Measurements from ENCODE around the gene OAT.

The OAT gene

DNA sequence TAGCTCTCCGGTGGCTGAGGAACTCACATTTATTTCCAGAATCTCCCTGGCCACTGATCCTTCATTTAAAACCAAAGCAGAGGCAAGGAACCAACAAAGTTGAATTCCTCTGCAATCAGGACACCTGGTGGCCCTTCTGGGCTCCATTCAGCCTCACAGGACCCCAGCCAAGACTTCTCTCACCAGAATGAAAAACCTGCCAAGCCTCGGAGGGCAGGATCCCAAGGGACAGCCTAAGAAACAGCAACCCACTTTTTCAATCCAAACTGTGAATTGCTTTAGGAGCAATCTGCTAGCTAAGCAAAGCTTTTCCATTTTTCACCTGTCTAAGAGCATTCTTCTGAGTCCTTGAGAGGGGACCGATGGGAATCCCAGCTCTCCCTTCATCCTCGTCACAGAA is 34.6 kb downstream of the OAT start:
- H3K4me2 ChIP-seq (ENCODE audit: low read depth, low read length): no peak overlapping the region
- no peak for DNase-seq

DNA sequence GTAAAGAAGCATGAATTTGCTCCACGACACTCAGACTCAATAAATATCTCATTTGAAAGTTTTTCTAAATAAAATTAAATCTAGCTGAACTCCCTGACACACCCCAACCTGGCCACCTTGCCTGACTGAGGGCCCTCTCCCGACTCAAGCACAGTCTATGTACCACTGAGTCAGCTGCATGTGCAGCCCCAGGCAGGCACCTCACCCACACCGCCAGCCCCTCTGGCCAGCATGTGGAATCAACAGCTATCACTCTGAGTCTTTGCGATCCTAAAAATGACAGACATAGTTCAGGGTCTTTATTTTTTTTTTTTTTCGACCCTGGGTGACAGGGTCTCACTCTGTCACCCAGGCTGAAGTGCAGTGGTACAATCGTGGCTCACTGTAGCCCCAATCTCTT is 35.2 kb downstream of the OAT start:
- H3K9ac ChIP-seq (ENCODE audit: low read length): no peak overlapping the region
- no peaks in the 10 kb centered on the region for H3K9me3 ChIP-seq (replicated peaks; ENCODE audit: insufficient read depth, low read length)
- H3F3A ChIP-seq (ENCODE audit: insufficient read depth, low read length): no peaks in the 10 kb centered on the region
- no peak overlapping the region for H3K4me3 ChIP-seq (ENCODE audit: low read length)
- H3K27me3 ChIP-seq (replicated peaks; ENCODE audit: insufficient read depth, low read length): peaks cover 15% of the 10 kb centered on the region
- TF ChIP-seq EZH2phosphoT487 (IDR thresholded peaks at IDR 0.05; ENCODE audit: low read length) (no peak), EZH2 (optimal IDR thresholded peaks at IDR 0.05; ENCODE audit: low read depth, low read length) (no peak)
- TF ChIP-seq, protein P1, sequence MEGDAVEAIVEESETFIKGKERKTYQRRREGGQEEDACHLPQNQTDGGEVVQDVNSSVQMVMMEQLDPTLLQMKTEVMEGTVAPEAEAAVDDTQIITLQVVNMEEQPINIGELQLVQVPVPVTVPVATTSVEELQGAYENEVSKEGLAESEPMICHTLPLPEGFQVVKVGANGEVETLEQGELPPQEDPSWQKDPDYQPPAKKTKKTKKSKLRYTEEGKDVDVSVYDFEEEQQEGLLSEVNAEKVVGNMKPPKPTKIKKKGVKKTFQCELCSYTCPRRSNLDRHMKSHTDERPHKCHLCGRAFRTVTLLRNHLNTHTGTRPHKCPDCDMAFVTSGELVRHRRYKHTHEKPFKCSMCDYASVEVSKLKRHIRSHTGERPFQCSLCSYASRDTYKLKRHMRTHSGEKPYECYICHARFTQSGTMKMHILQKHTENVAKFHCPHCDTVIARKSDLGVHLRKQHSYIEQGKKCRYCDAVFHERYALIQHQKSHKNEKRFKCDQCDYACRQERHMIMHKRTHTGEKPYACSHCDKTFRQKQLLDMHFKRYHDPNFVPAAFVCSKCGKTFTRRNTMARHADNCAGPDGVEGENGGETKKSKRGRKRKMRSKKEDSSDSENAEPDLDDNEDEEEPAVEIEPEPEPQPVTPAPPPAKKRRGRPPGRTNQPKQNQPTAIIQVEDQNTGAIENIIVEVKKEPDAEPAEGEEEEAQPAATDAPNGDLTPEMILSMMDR (IDR thresholded peaks at IDR 0.05; ENCODE audit: low read length): no peak
- DNase-seq: no peak
- no peak overlapping the region for H3K4me2 ChIP-seq (ENCODE audit: low read depth, low read length)
- no peaks in the 10 kb centered on the region for H3K9me2 ChIP-seq (replicated peaks; ENCODE audit: insufficient read depth, low read length)
- H4K20me1 ChIP-seq (ENCODE audit: insufficient read depth, low read length): no peaks in the 10 kb centered on the region
- no peaks in the 10 kb centered on the region for H3K36me3 ChIP-seq (replicated peaks; ENCODE audit: insufficient read depth, low read length)
- H3K79me2 ChIP-seq (ENCODE audit: low read length): no peaks in the 10 kb centered on the region
- no peak overlapping the region for H3K27ac ChIP-seq (ENCODE audit: low read length)
- no peak overlapping the region for H2AFZ ChIP-seq (ENCODE audit: low read length)
- H3K4me1 ChIP-seq (ENCODE audit: low read length): no peaks in the 10 kb centered on the region

More for the DNA sequence above, 34.6 kb downstream of the OAT start:
- Histone ChIP-seq H3K9ac (ENCODE audit: low read length) (no peak overlapping the region), H3K4me3 (ENCODE audit: low read length) (no peak overlapping the region), H3K4me1 (ENCODE audit: low read length) (no peaks in the 10 kb centered on the region), H3K9me3 (replicated peaks; ENCODE audit: insufficient read depth, low read length) (no peaks in the 10 kb centered on the region), H3K9me2 (replicated peaks; ENCODE audit: insufficient read depth, low read length) (no peaks in the 10 kb centered on the region), H3K36me3 (replicated peaks; ENCODE audit: insufficient read depth, low read length) (no peaks in the 10 kb centered on the region), H3K79me2 (ENCODE audit: low read length) (no peaks in the 10 kb centered on the region), H3K27me3 (replicated peaks; ENCODE audit: insufficient read depth, low read length) (peaks cover 12% of the 10 kb centered on the region), H4K20me1 (ENCODE audit: insufficient read depth, low read length) (no peaks in the 10 kb centered on the region), H3K27ac (ENCODE audit: low read length) (no peak overlapping the region), H3F3A (ENCODE audit: insufficient read depth, low read length) (no peaks in the 10 kb centered on the region), H2AFZ (ENCODE audit: low read length) (no peak overlapping the region)
- no peak for TF ChIP-seq EZH2 (optimal IDR thresholded peaks at IDR 0.05; ENCODE audit: low read depth, low read length)

DNA sequence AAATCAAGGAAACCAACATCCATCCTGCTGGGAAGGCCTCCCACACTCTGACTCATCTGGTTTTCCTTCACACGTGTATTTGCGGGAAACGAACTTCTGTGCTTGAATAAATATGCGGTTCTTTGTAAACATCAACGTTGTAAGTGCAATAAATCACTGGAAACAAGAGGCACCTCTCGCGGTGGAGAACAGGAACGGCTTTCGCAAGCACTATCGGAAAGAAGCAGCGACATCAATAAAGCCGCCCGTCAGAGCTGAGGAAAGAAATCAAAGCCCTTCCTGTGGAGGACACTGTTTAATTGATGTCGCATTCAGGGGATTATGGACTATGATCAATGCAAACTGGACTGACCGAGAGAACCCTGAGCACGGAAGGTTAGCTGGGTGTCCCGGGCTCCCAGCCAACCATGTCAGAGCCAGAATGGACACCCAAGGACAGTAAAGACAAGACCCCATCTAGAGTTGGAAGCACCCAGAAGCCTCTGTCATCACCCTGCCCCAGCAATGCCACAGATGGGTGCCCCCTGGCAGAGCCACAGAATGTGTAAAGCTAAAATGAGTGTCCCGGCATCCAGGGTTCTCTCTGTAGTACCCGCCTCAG is 37.6 kb downstream of the OAT start:
- Histone ChIP-seq H3K79me2 (ENCODE audit: low read length) (no peaks in the 10 kb centered on the region), H3K4me2 (ENCODE audit: low read depth, low read length) (no peak overlapping the region), H3F3A (ENCODE audit: insufficient read depth, low read length) (no peaks in the 10 kb centered on the region), H2AFZ (ENCODE audit: low read length) (no peak overlapping the region), H3K4me1 (ENCODE audit: low read length) (no peaks in the 10 kb centered on the region), H3K36me3 (replicated peaks; ENCODE audit: insufficient read depth, low read length) (no peaks in the 10 kb centered on the region), H3K4me3 (ENCODE audit: low read length) (no peak overlapping the region), H3K27me3 (replicated peaks; ENCODE audit: insufficient read depth, low read length) (peaks cover 15% of the 10 kb centered on the region), H4K20me1 (ENCODE audit: insufficient read depth, low read length) (no peaks in the 10 kb centered on the region), H3K27ac (ENCODE audit: low read length) (no peak overlapping the region), H3K9me2 (replicated peaks; ENCODE audit: insufficient read depth, low read length) (no peaks in the 10 kb centered on the region), H3K9ac (ENCODE audit: low read length) (no peak overlapping the region), H3K9me3 (replicated peaks; ENCODE audit: insufficient read depth, low read length) (no peaks in the 10 kb centered on the region)
- DNase-seq: no peak
- TF ChIP-seq, protein P1 (IDR thresholded peaks at IDR 0.05; ENCODE audit: low read length): no peak
- TF ChIP-seq EZH2 (optimal IDR thresholded peaks at IDR 0.05; ENCODE audit: low read depth, low read length): no peak
- TF ChIP-seq EZH2phosphoT487 (IDR thresholded peaks at IDR 0.05; ENCODE audit: low read length): no peak

DNA sequence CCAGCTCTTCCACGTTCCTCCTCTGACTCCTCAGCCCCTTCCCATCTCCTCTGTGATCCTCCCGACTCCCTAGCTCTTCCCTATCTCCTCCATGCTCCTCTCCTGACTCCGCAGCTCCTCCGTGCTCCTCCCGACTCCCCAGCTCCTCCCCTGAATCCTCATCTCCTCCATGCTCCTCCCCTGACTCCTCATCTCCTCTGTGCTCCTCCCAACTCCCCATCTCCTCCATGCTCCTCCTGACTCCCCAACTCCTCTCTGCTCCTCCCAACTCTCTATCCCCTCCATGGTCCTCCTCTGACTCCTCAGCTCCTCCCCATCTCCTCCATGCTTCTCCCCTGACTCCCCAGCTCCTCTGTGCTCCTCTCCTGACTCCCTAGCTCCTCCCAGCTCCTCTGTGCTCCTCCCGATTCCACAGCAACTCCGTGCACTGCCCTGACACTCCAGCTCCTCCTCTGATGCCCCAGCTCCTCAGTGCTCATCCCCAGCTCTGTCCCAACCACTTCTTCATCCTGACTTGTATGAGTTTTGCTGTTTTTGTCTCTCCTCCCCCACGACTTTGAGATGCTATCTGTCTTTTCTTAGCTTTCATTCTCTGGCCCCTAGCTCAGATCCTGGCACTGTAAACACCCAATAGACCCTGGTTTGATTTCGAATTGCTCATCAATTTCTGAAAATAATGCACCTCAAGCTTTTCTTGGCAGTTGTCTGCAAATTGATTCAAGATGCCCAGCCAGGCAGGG is 38.3 kb downstream of the OAT start:
- no peak overlapping the region for H2AFZ ChIP-seq (ENCODE audit: low read length)
- no peaks in the 10 kb centered on the region for H3K9me3 ChIP-seq (replicated peaks; ENCODE audit: insufficient read depth, low read length)
- H3K9ac ChIP-seq (ENCODE audit: low read length): no peak overlapping the region
- no peaks in the 10 kb centered on the region for H3K4me1 ChIP-seq (ENCODE audit: low read length)
- no peaks in the 10 kb centered on the region for H3F3A ChIP-seq (ENCODE audit: insufficient read depth, low read length)
- H3K4me2 ChIP-seq (ENCODE audit: low read depth, low read length): no peak overlapping the region
- H4K20me1 ChIP-seq (ENCODE audit: insufficient read depth, low read length): no peaks in the 10 kb centered on the region
- H3K9me2 ChIP-seq (replicated peaks; ENCODE audit: insufficient read depth, low read length): no peaks in the 10 kb centered on the region
- no peaks in the 10 kb centered on the region for H3K79me2 ChIP-seq (ENCODE audit: low read length)
- no peak for TF ChIP-seq EZH2phosphoT487 (IDR thresholded peaks at IDR 0.05; ENCODE audit: low read length)
- TF ChIP-seq, protein P1 (IDR thresholded peaks at IDR 0.05; ENCODE audit: low read length): no peak
- TF ChIP-seq EZH2 (optimal IDR thresholded peaks at IDR 0.05; ENCODE audit: low read depth, low read length): no peak
- no peak for DNase-seq
- H3K27me3 ChIP-seq (replicated peaks; ENCODE audit: insufficient read depth, low read length): peaks cover 15% of the 10 kb centered on the region
- H3K4me3 ChIP-seq (ENCODE audit: low read length): no peak overlapping the region
- H3K27ac ChIP-seq (ENCODE audit: low read length): no peak overlapping the region
- no peaks in the 10 kb centered on the region for H3K36me3 ChIP-seq (replicated peaks; ENCODE audit: insufficient read depth, low read length)

Data from MM.1S (cell line).